HG03520 (cell line): ENCODE data around the gene KSR1.
"Not testable (repeated sequence)": the region's sequence is repeated elsewhere in the genome, so short reads cannot be mapped to it uniquely, and the experiment has no call there.

Experiments
- ATAC-seq: cut with Tn5 transposase; IDR thresholded peaks from one replicate; pipeline ENCODE4 v1.9.1; 2021; ENCODE audit warnings: mild to moderate bottlenecking, moderate library complexity; ENCODE audit not compliant: unreplicated experiment

Gene KSR1

GRCh38 chr17:27425991-27426390 is 30.3 kb upstream of the KSR1 start:
- no peak for ATAC-seq

- not testable (repeated sequence) for ATAC-seq
These were observed 29.8 kb upstream of the KSR1 start for GRCh38 chr17:27426471-27426870.

GRCh38 chr17:27427166-27427862 is 28.9 kb upstream of the KSR1 start:
- not testable (repeated sequence) for ATAC-seq

GRCh38 chr17:27428781-27429505 is 27.3 kb upstream of the KSR1 start:
- no peak for ATAC-seq

- no peak for ATAC-seq
These were observed 26.4 kb upstream of the KSR1 start for GRCh38 chr17:27429666-27430382.

GRCh38 chr17:27430383-27430840 is 25.8 kb upstream of the KSR1 start:
- no peak for ATAC-seq

- ATAC-seq, result no peak
These were observed 25.3 kb upstream of the KSR1 start for GRCh38 chr17:27430882-27431491.

- no peak for ATAC-seq
These were observed 22.7 kb upstream of the KSR1 start for GRCh38 chr17:27433521-27433920.

GRCh38 chr17:27435431-27436070 is 20.7 kb upstream of the KSR1 start:
- not testable (repeated sequence) for ATAC-seq

GRCh38 chr17:27438348-27438998 is 17.8 kb upstream of the KSR1 start:
- no peak for ATAC-seq

- no peak for ATAC-seq
These were observed 16.9 kb upstream of the KSR1 start for GRCh38 chr17:27439342-27439741.

- ATAC-seq, result no peak
These were observed 13.5 kb upstream of the KSR1 start for GRCh38 chr17:27442702-27443101.

- ATAC-seq, result no peak
These were observed 12.8 kb upstream of the KSR1 start for GRCh38 chr17:27443491-27443890.

GRCh38 chr17:27445971-27446370 is 10.3 kb upstream of the KSR1 start:
- no peak for ATAC-seq

- no peak for ATAC-seq
These were observed 9.5 kb upstream of the KSR1 start for GRCh38 chr17:27446569-27447301.

- ATAC-seq, result not testable (repeated sequence)
These were observed 7.7 kb upstream of the KSR1 start for GRCh38 chr17:27448534-27448933.

GRCh38 chr17:27449541-27449940 is 6.7 kb upstream of the KSR1 start:
- ATAC-seq, result no peak

- no peak for ATAC-seq
These were observed 6.3 kb upstream of the KSR1 start for GRCh38 chr17:27449988-27450387.

GRCh38 chr17:27450416-27450815 is 5.8 kb upstream of the KSR1 start:
- ATAC-seq, result no peak

GRCh38 chr17:27451906-27452305 is 4.3 kb upstream of the KSR1 start:
- no peak for ATAC-seq
